GM19372 (cell line): Measurements from ENCODE around the gene RPL22.

Experiments
- ATAC-seq: cut with Tn5 transposase; IDR thresholded peaks from one replicate; pipeline ENCODE4 v1.9.1; 2021; ENCODE audit warnings: mild to moderate bottlenecking, low read depth, moderate library complexity; ENCODE audit not compliant: unreplicated experiment

Gene RPL22

GRCh38 chr1:6177681-6178380, 21.6 kb downstream of the RPL22 start:
- no peak for ATAC-seq

GRCh38 chr1:6176779-6177178, 22.6 kb downstream of the RPL22 start:
- no peak for ATAC-seq

GRCh38 chr1:6175411-6175828, 24.0 kb downstream of the RPL22 start:
- ATAC-seq, result no peak

GRCh38 chr1:6174621-6175410, 24.6 kb downstream of the RPL22 start:
- ATAC-seq, result no peak

GRCh38 chr1:6172549-6172948, 26.8 kb downstream of the RPL22 start:
- ATAC-seq, result no peak

- ATAC-seq, result no peak
These were observed 27.8 kb downstream of the RPL22 start for GRCh38 chr1:6171548-6172124.

- no peak for ATAC-seq
These were observed 28.6 kb downstream of the RPL22 start for GRCh38 chr1:6170742-6171201.

GRCh38 chr1:6170116-6170741, 29.2 kb downstream of the RPL22 start:
- no peak for ATAC-seq

- ATAC-seq, result no peak
These were observed 30.3 kb downstream of the RPL22 start for GRCh38 chr1:6168947-6169586.

- no peak for ATAC-seq
These were observed 31.7 kb downstream of the RPL22 start for GRCh38 chr1:6167391-6168303.

- ATAC-seq, result no peak
These were observed 32.6 kb downstream of the RPL22 start for GRCh38 chr1:6166655-6167390.

- no peak for ATAC-seq
These were observed 33.2 kb downstream of the RPL22 start for GRCh38 chr1:6166221-6166620.

- ATAC-seq, result no peak
These were observed 33.9 kb downstream of the RPL22 start for GRCh38 chr1:6165441-6165985.

- no peak for ATAC-seq
These were observed 34.4 kb downstream of the RPL22 start for GRCh38 chr1:6165027-6165426.

- no peak for ATAC-seq
These were observed 35.3 kb downstream of the RPL22 start for GRCh38 chr1:6163973-6164617.

GRCh38 chr1:6163191-6163972, 36.0 kb downstream of the RPL22 start:
- ATAC-seq, result no peak

- no peak for ATAC-seq
These were observed 36.6 kb downstream of the RPL22 start for GRCh38 chr1:6162773-6163172.
